ENCODE results near the gene RUVBL1.
"Not testable (repeated sequence)": the region's sequence is repeated elsewhere in the genome, so short reads cannot be mapped to it uniquely, and the experiment has no call there.

Gene RUVBL1

DNA sequence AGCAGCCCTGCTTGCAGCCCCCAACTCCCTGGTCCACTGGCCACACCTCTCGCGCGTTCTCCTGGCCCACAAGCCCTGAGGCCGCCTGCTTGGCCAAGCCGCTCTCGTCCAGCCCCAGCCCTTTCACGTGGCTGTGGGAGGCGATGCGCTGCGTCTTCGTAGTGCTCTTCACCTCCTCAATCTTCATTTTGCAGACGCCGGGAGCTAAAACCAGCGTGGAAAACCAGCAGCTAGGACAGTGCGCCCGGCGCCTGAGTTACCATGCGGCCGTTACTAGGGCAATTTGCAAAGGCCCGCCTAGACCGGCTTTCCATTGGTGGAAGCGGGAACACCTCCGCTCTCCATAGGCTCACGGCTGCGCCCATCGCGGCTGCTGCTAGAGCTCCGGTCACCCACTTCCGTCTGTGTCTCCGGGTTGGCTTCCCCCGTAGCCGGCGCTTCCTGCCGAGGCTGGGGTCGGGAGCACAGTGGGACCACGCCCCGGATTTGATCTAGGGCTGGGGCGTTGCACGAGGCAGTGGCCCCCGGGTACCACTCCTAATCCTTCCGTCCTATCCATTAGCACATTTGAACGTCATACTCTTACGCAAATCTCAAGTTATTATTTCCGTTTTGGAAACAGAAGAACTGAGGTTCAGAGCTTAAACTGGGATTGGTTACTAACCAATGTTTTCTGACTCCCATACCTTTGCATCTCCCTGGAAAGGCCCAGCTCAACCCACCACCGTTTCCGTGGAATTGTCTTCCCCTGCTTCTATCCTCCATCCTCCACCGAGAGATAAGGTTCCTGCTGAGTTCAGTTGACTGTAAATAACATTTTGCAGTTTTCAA, at the start of gene RUVBL1:
Gene RUVBL1, minus strand, starts transcription at position 275 of the 831 bp plus-strand sequence. Its CDS starts 88 bp downstream, at position 187.
- FAIRE-seq = peak; percentile 84

DNA sequence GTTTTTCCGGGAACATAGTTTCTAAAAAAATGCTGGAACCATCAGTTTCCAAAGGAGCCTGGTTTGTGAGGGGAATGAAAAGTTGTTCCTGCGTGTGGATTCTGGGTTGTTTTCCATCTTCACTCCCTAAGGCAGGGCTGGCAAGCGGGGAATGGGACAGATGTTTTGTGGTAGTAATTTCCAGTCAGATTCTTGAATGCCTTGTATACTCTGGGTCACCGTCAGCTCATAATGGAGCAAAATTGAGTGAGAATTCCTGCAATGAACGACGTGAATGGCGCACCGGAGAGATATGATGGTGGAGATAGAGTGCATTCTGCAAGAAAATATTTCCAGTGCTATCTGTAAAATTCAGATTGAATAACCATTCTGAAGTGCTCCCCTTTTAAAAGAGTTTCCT, 49.6 kb upstream of the RUVBL1 start:
- no peak for FAIRE-seq

DNA sequence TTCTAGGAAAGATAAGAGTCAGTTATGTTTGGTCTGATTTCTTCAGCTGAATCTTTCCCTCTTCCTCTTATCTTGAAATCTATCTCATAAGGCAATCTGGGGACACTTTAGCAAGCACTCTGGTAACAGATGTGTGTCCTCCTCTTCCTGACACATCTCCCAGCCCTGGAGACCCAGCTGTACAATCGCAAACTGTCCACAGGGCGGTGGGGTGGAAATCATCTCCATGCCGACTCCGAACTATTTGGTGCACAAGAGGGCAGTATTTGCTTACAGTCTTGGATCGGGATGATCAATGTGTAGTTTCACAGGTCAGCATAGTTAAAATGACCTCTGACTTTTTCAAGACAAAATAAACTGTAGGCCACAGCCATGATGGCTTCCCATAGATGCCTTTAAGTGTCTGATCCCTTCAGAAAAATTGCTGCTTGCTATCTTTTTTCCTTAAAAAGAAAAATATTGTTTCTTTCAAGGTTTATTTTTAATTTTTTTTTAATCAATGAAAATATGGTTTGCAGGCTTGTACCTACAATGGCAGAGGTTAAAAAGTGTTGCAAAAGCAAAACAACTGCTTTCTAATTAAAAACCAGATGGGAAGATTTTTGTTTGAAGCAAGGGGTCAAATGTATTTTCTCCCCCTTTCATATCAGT, 47.4 kb upstream of the RUVBL1 start:
- FAIRE-seq = peak; percentile 75

DNA sequence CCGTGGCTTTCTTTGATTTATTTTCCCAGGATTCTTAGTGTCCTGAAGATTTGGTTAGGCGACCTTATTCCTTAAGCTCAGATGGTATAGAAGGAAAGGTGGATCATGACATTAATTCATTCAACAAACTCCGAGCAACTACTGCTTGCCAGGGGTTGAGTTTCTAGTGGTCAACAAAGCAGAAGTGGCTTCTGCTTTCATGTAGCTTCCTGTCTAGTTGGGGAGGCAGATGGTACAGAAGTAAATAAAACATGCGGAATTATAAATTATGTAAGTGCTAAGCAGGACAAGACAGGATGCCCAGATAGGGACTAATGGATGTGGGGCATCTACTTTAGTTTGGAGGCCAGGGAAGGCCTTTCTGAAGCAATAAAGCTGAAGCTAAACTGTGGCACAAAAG, 45.2 kb upstream of the RUVBL1 start:
- FAIRE-seq = no peak

- no peak for FAIRE-seq
These were observed 44.5 kb upstream of the RUVBL1 start for GRCh38 chr3:128167973-128168674.

DNA sequence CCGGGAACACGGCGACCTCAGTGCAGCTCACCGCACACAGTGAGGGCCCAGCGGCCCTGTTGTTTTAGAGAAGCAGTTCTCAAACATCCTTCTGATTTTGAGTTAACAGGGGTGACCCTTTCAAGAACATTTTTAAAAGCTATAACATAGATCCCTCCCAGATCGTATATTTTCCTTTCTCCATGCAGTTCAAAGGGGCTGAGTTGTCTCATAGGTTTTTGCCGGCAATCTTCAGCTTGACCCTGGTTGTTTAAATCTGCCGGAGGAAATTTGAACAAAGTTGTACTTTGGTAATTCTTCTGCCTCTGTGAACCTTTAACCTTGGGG, 44.0 kb upstream of the RUVBL1 start:
- no peak for FAIRE-seq

- no peak for FAIRE-seq
These were observed 43.4 kb upstream of the RUVBL1 start for GRCh38 chr3:128166971-128167453.

DNA sequence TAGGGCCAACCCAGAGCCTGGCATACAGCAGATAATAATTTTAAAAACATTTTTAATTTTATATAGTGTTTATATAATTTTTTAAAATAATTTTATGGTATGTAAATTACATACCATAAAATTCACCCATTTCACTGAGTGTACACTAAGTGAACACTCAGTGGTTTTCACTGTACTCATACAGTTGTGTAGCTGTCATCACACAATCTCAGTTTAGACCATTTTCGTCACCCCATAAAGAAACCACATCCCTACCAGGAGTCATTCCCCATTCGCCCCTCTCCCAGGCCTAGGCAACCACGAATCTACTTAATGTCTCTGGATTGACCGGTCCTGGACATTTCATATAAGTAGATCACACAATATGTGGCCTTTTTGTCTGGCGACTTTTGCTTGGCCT, 39.8 kb upstream of the RUVBL1 start:
- no peak for FAIRE-seq

DNA sequence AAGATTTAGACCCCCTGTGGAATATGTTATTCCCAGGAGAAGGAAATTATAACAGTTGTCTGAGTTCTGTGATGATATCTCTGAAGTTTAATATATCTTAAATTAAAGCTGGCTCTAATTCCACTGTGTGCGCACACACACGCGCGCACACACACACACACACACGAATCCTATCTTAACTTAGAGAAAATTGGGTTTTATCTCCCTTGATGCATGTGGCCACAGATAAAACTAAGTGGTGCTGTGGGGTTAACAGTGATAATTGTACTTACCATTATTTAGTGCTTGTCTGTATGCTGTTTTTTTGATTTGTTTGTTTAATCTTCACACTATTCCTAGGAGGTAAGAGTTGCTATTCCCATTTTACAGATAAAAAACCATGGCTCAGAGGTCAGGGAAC, 37.0 kb upstream of the RUVBL1 start:
- FAIRE-seq = no peak

GRCh38 chr3:128155616-128156360, 32.2 kb upstream of the RUVBL1 start:
- no peak for FAIRE-seq

DNA sequence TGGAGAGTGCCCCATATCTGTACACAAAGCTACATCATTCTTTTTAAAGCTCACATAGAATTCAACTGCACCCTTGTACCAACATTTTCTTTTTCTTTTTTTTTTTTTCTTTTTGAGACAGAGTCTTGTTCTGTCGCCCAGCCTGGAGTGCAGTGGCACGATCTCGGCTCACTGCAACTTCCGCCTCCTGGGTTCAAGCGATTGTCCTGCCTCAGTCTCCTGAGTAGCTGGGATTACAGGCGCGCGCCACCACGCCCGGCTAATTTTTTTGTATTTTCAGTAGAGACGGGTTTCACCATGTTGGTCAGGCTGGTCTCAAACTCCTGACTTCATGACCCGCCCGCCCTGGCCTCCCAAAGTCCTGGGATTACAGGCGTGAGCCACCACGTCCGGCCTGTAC, 30.7 kb upstream of the RUVBL1 start:
- FAIRE-seq = not testable (repeated sequence)

GRCh38 chr3:128153156-128154041, 29.8 kb upstream of the RUVBL1 start, which contains the start of gene EEFSEC:
Gene EEFSEC (plus strand): TSS chr3:128153481. CDS start chr3:128153508, 27 bp downstream.
- FAIRE-seq = no peak

- no peak for FAIRE-seq
These were observed 29.0 kb upstream of the RUVBL1 start for GRCh38 chr3:128152419-128153155.

DNA sequence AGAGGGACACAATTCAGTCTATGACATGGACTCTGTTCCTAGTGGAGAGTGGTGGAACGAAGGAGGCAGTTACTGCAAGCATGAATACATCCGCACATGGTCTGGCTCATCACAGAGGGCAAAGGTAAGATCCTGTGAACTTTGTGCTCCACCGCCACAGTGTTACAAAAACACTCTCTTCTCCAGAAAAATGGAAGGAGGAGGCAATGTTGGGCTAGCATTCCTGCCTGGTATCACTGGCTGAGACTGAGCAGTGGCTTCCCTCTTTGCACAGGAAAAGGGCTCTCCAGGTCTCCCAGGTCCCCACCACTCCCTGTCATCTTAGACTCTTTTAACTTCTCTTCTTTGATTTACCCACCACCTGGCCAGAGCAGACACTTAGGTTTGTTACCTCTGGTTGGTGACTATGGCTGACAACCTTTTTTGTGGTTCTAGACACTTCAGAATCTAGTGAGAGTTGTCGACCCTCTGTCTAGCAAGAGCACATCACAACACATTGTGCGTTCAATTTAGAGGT, 28.2 kb upstream of the RUVBL1 start:
- FAIRE-seq = no peak

- no peak for FAIRE-seq
These were observed 26.0 kb upstream of the RUVBL1 start for GRCh38 chr3:128149650-128150049.

- no peak for FAIRE-seq
These were observed 22.6 kb upstream of the RUVBL1 start for GRCh38 chr3:128146201-128146600.

GRCh38 chr3:128145279-128145678, 21.7 kb upstream of the RUVBL1 start:
- no peak for FAIRE-seq

- no peak for FAIRE-seq
These were observed 21.0 kb upstream of the RUVBL1 start for GRCh38 chr3:128144512-128145187.

DNA sequence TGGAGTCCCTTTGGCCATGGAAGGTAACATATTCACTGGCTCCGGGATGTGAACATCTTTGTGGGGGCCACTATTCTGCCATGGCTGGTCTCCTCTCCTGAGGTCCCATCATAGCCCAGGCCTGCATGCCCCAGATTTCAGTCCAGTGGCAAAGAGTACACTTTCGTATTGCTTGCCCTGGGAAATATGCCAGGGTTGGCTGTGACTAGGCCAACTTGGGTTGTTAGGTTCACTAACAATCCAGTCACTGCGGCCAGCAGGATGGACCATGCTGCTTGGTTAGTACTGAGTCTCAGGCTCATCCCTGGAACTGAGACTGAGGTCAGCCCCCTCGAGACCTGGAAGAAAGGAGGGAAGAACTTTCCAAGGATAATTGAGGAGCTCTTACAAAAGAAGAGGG, 19.9 kb upstream of the RUVBL1 start:
- FAIRE-seq = no peak

GRCh38 chr3:128133273-128133883, 9.8 kb upstream of the RUVBL1 start:
- no peak for FAIRE-seq

All from TTC549 (cell line).